NT2/D1 (cell line): ENCODE data around the gene BCAS3.

Experiments used
- DNase-seq: peaks from one replicate; pipeline ENCODE4 v3.0.0-alpha.2; 2011; ENCODE audit warnings: low read depth, low spot score
- H3K27me3 ChIP-seq: 2 replicates; pipeline ENCODE4 v1.6.0; 2011; ENCODE audit warnings: mild to moderate bottlenecking; ENCODE audit not compliant: insufficient read length, insufficient read depth
- H3K36me3 ChIP-seq: 2 replicates; pipeline ENCODE4 v1.6.1; 2011; ENCODE audit warnings: mild to moderate bottlenecking, low read length, mixed read lengths; ENCODE audit not compliant: insufficient read depth, insufficient read length
- H3K4me1 ChIP-seq: 2 replicates; pipeline ENCODE4 v1.5.1; 2011; ENCODE audit not compliant: insufficient read depth, insufficient read length
- H3K4me3 ChIP-seq: 2 replicates; pipeline ENCODE4 v1.5.1; 2011; ENCODE audit warnings: low read depth; ENCODE audit not compliant: insufficient read length
- H3K9ac ChIP-seq: 2 replicates; pipeline ENCODE4 v1.6.0; 2011; ENCODE audit warnings: low read depth; ENCODE audit not compliant: insufficient read length
- H3K9me3 ChIP-seq: 2 replicates; pipeline ENCODE4 v1.5.1; 2011; ENCODE audit warnings: mild to moderate bottlenecking, low read length; ENCODE audit not compliant: insufficient read depth
- SUZ12 ChIP-seq: IDR thresholded peaks from 2 replicates; pipeline ENCODE4 v1.6.1; 2011; ENCODE audit not compliant: insufficient read length, insufficient read depth; ENCODE audit errors: extremely low read depth
- YY1 ChIP-seq: IDR thresholded peaks from 2 replicates; pipeline ENCODE4 v1.6.1; 2011; ENCODE audit not compliant: insufficient read length, insufficient read depth
- ZNF274 ChIP-seq: IDR thresholded peaks from 2 replicates; pipeline ENCODE4 v1.6.1; 2011; ENCODE audit warnings: mild to moderate bottlenecking, low read depth, low read length

BCAS3 gene

DNA sequence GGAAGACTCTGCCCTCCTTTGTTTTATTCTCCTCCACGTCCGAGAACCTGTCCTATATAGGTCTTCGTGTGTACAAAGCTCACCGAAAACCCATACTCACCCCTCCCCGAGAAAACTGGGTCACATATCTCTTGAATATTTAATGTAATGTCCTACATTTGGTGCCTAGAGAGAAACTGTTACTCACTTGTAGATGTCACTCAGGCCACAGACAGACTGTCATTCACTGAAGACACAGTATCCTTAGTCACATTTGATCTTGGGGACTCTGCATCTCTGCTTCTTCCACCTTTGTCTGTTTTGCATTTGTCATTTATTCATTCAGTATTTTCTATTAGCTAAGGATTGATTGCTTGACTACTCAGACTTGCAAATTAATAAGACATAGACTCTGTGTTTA, 590.2 kb downstream of the BCAS3 start:
- Histone ChIP-seq H3K36me3 (no peaks in the 10 kb centered on the region), H3K4me3 (no peak overlapping the region), H3K9ac (no peak overlapping the region), H3K9me3 (no peaks in the 10 kb centered on the region), H3K4me1 (no peaks in the 10 kb centered on the region), H3K27me3 (no peaks in the 10 kb centered on the region)
- no peak for DNase-seq
- TF ChIP-seq ZNF274 = no peak
- TF ChIP-seq YY1 = no peak
- no peak for TF ChIP-seq SUZ12

DNA sequence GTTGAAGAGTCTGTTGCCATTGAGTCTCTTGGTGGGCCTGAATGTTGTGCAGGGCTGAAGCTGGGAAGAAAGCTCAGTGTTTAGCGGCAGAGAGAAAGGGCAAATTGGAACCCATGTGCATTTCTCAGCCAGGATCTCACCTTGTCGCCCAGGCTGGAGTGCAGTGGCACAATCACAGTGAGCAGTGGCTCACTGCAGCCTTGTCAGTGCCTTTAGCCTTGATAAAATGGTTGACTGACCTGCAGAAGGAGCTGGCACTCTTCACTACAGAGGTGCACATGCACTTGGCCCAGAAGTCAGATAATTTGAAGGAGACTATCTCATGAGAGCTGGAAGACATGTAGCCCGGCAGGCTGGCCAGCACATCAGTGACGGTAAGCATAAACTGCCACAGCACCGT, 597.7 kb downstream of the BCAS3 start:
- H3K4me3 ChIP-seq = no peak overlapping the region
- no peak overlapping the region for H3K9ac ChIP-seq
- H3K36me3 ChIP-seq = no peaks in the 10 kb centered on the region
- TF ChIP-seq YY1 (no peak), ZNF274 (no peak), SUZ12 (no peak)
- no peaks in the 10 kb centered on the region for H3K4me1 ChIP-seq
- H3K27me3 ChIP-seq = no peaks in the 10 kb centered on the region
- no peak for DNase-seq
- no peaks in the 10 kb centered on the region for H3K9me3 ChIP-seq

DNA sequence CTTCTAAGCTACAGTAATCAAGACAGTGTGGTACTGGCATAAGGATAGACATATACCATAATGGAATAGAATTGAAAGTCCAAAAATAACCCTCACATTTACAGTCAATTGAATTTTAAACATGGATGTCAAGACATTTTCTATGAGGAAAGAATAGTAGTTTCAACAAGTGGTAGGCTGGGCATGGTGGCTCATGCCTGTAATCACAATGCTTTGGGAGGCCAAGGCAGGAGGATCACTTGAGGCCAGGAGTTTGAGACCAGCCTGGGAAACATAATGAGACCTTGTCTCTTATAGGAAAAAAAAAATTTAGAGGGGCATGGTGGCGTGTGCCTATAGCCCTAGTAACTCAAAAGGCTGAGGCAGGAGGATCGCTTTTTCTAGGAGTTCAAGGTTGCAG, 599.2 kb downstream of the BCAS3 start:
- TF ChIP-seq ZNF274 = no peak
- no peak for TF ChIP-seq SUZ12
- no peak for TF ChIP-seq YY1
- no peaks in the 10 kb centered on the region for H3K36me3 ChIP-seq
- no peak overlapping the region for H3K9ac ChIP-seq
- DNase-seq = no peak
- H3K27me3 ChIP-seq = no peaks in the 10 kb centered on the region
- H3K4me1 ChIP-seq = no peaks in the 10 kb centered on the region
- H3K9me3 ChIP-seq = no peaks in the 10 kb centered on the region
- no peak overlapping the region for H3K4me3 ChIP-seq

DNA sequence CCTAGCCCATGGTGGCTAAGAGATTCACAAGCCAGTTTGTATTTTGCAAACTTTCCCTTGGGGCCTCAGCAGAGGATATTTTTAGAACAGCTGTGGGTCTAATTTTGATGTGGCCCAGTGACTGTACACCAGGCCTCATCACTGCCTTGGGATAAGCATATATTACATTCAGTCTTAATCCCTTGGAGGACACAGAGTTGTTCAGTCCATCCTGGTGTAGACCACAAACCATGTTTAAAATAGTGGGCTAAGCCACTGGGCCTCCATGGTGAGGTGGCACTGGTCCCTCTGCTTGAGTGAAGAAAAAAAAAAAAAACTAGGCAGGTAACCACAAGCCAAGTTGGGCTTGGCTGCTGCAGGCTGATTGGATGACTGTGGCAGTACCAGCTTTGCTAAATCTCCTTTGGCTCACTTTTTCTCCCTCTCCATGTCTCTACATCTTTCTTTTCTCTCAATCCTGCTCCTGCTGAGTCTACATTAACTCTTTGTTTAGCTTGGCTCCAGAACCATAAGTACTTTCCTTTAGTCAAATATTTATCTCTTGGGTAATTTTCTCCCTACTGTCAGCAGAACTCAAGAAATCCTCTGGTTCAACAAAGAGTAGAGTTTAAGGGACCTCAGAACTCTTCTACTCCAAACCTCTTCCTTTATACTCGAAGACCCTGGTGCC, 602.0 kb downstream of the BCAS3 start:
- Histone ChIP-seq H3K9me3 (peaks cover 7% of the 10 kb centered on the region), H3K9ac (no peak overlapping the region), H3K27me3 (no peaks in the 10 kb centered on the region), H3K4me1 (no peaks in the 10 kb centered on the region), H3K36me3 (no peaks in the 10 kb centered on the region), H3K4me3 (no peak overlapping the region)
- DNase-seq = no peak
- no peak for TF ChIP-seq ZNF274
- TF ChIP-seq SUZ12 = no peak
- no peak for TF ChIP-seq YY1

DNA sequence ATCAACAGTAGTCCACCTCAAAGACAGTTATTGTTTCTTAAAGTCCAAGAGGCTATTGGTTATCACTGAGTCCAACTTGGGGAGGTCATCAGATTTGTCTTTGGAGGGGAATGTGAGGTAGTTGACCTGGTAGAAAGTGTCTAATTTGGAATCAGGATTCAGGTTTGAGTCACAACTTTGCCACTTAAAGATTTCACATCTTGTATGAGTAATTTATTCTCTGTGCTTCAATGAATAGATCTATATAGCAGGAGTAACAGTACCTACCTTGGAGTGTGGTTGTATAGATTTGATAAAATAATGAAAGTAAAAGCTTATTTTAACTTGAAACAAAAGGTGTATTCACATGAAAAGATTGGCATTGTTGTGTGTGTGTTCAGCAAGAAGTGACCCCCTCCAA, 602.7 kb downstream of the BCAS3 start:
- H3K9me3 ChIP-seq = peaks cover 7% of the 10 kb centered on the region
- H3K27me3 ChIP-seq = no peaks in the 10 kb centered on the region
- TF ChIP-seq SUZ12 = no peak
- no peak for TF ChIP-seq YY1
- TF ChIP-seq ZNF274 = no peak
- H3K4me1 ChIP-seq = no peaks in the 10 kb centered on the region
- H3K36me3 ChIP-seq = no peaks in the 10 kb centered on the region
- no peak overlapping the region for H3K4me3 ChIP-seq
- no peak overlapping the region for H3K9ac ChIP-seq
- DNase-seq = no peak

DNA sequence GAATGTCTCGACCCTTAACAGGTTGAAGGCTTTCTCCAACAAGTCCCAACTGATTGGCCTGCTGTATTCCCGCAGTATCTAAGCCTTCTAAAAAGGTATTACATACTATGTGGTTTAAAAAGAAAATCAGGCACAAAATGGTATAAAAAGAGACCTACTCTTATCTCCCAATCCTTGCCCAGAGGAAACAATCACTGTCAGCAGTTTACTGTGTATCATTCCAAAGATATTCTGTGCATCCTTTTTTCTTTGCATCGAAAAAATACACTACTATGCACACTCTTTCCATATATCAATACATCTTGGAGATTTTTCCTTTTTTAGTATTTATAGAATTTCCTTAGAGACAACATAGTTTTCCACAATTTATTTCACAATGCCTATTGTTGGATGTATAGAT, 603.2 kb downstream of the BCAS3 start:
- TF ChIP-seq SUZ12 (no peak), ZNF274 (no peak), YY1 (no peak)
- Histone ChIP-seq H3K27me3 (no peaks in the 10 kb centered on the region), H3K9me3 (peaks cover 7% of the 10 kb centered on the region), H3K9ac (no peak overlapping the region), H3K4me3 (no peak overlapping the region), H3K36me3 (no peaks in the 10 kb centered on the region), H3K4me1 (no peaks in the 10 kb centered on the region)
- no peak for DNase-seq

DNA sequence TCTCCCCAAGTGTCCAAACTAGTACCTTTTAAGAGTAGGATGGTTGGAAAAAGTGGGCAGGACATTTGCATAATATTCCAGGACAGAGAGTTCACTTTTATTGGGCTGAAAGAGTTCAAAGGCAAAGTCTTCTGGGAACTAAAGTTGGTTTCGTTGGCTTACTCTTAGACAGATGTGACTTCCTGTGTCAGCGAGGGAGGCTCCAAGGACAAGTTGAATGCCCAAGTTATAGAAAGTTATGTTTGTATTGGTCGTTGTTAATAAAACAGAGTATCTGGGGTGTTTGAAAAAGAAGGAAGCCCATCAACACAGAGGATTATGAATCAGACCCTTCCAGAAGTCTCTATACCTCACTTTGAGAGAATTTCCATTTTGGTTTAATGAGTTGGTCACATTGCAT, 604.7 kb downstream of the BCAS3 start:
- no peak overlapping the region for H3K9ac ChIP-seq
- no peak for DNase-seq
- H3K9me3 ChIP-seq = peaks cover 7% of the 10 kb centered on the region
- no peak overlapping the region for H3K4me3 ChIP-seq
- H3K4me1 ChIP-seq = peaks cover 8% of the 10 kb centered on the region
- no peaks in the 10 kb centered on the region for H3K36me3 ChIP-seq
- H3K27me3 ChIP-seq = no peaks in the 10 kb centered on the region
- TF ChIP-seq ZNF274 = no peak
- no peak for TF ChIP-seq SUZ12
- no peak for TF ChIP-seq YY1

DNA sequence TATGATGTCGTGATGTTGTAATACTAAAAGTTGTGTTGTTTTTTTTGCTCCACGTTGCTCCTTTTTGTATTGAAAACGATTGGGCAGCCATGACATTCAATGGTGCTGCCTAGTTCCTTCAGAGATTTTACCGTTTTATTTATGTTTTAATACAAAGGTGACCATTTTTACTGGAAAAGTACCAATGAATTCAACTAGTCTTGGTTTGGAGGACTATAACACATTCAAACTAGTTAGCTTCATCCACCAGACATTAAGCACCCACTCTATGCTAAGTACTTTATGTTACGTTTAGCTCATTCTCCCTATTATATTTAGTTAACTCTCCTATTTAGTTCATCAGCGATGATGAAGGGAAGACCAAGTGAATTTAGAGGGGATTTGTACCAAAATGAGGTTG, 605.4 kb downstream of the BCAS3 start:
- Histone ChIP-seq H3K36me3 (no peaks in the 10 kb centered on the region), H3K9me3 (peaks cover 7% of the 10 kb centered on the region), H3K4me3 (no peak overlapping the region), H3K9ac (no peak overlapping the region), H3K4me1 (peaks cover 8% of the 10 kb centered on the region), H3K27me3 (no peaks in the 10 kb centered on the region)
- DNase-seq = no peak
- TF ChIP-seq YY1 (no peak), ZNF274 (no peak), SUZ12 (no peak)
